ENCODE results near the gene HTT-AS. TPM values are rescaled to one million over a fixed set of nuclear protein-coding genes. Genes with fewer than 3 reads are reported as not detected.

The HTT-AS gene
- polyA plus RNA-seq, 1 of the 3 experiments (the other 2 are of a cell fraction), result not detected

- Histone ChIP-seq H3K79me2 (ENCODE audit: insufficient read depth) (peaks cover 21% of the 10 kb centered on the region; the same call in 1 of the 2 replicates), H3K4me1 (ENCODE audit: control insufficient read depth in 1 of 2, insufficient read depth in 2 of 2, low read depth in 1 of 2, low read length in 1 of 2) (peaks cover 3 to 24% of the 10 kb centered on the region in 2 experiments; a peak in 3 of 4 replicates), H3K27ac (ENCODE audit: low read depth in 2 of 2, low read length in 1 of 2) (peak overlapping the region in 1 of 2 experiments; percentile 55; a peak in 2 of 4 replicates), H3F3A (replicated peaks; ENCODE audit: insufficient read depth) (peaks cover 18% of the 10 kb centered on the region), H3K27me3 (ENCODE audit: insufficient read depth) (no peaks in the 10 kb centered on the region), H3K9ac (peak overlapping the region; percentile 3; the same call in 1 of the 2 replicates), H4K20me1 (ENCODE audit: insufficient read depth) (no peaks in the 10 kb centered on the region), H3K4me3 (ENCODE audit: low read depth in 2 of 2, low read length in 1 of 2) (no peak overlapping the region), H3K36me3 (replicated peaks in 1 of 2; ENCODE audit: control insufficient read depth in 1 of 2, insufficient read depth in 2 of 2, low read length in 1 of 2) (peaks cover 15 to 51% of the 10 kb centered on the region in 2 experiments), H2AFZ (ENCODE audit: low read depth) (no peak overlapping the region), H3K4me2 (peak overlapping the region; percentile 37), H3K9me2 (no peaks in the 10 kb centered on the region), H3K9me3 (no peaks in the 10 kb centered on the region)
- no peak for DNase-seq
- TF ChIP-seq RXRA (IDR thresholded peaks at IDR 0.05; ENCODE audit: borderline replicate concordance, low read depth) (no peak), RFX5 (IDR thresholded peaks at IDR 0.05; ENCODE audit: low read length) (no peak), MAX (IDR thresholded peaks at IDR 0.05; ENCODE audit: low read depth) (no peak), MEF2A (IDR thresholded peaks at IDR 0.05; ENCODE audit: borderline replicate concordance, low read depth) (no peak), JUND (IDR thresholded peaks at IDR 0.05) (no peak), SIN3A (IDR thresholded peaks at IDR 0.05; ENCODE audit: borderline replicate concordance, low read depth, low read length) (no peak)
- WGBS (ENCODE audit: low lambda C conversion rate), result 85% methylated on average over 5 of the region's 5 CpGs
- CTCF ChIA-PET, result interaction anchor here (0.6 to 3.6 kb wide), 43 partner anchors 9 to 634 kb away, joined by 3 to 34 read pairs (median 4); no protein-coding TSS in a partner anchor
- POLR2A ChIA-PET, result no interaction called here
Observed at GRCh38 chr4:3107271-3107670, 32.9 kb upstream of the HTT-AS start.

GRCh38 chr4:3106339-3107186 is 32.2 kb upstream of the HTT-AS start:
- Histone ChIP-seq H3F3A (replicated peaks; ENCODE audit: insufficient read depth) (peaks cover 11% of the 10 kb centered on the region), H3K4me2 (peak overlapping the region; percentile 37), H3K4me1 (ENCODE audit: control insufficient read depth in 1 of 2, insufficient read depth in 2 of 2, low read depth in 1 of 2, low read length in 1 of 2) (peaks cover 3 to 18% of the 10 kb centered on the region in 2 experiments; a peak in 3 of 4 replicates), H4K20me1 (ENCODE audit: insufficient read depth) (no peaks in the 10 kb centered on the region), H3K9me3 (no peaks in the 10 kb centered on the region), H3K4me3 (ENCODE audit: low read depth in 2 of 2, low read length in 1 of 2) (peak overlapping the region in 1 of 2 experiments; percentile 38; a peak in 1 of 4 replicates), H3K9me2 (no peaks in the 10 kb centered on the region), H3K79me2 (ENCODE audit: insufficient read depth) (peaks cover 13% of the 10 kb centered on the region; the same call in 1 of the 2 replicates), H3K27ac (ENCODE audit: low read depth in 2 of 2, low read length in 1 of 2) (peak overlapping the region in 1 of 2 experiments; percentile 55; a peak in 2 of 4 replicates), H3K27me3 (ENCODE audit: insufficient read depth) (no peaks in the 10 kb centered on the region), H3K9ac (peak overlapping the region; percentile 3; the same call in 1 of the 2 replicates), H3K36me3 (replicated peaks in 1 of 2; ENCODE audit: control insufficient read depth in 1 of 2, insufficient read depth in 2 of 2, low read length in 1 of 2) (peaks cover 15 to 51% of the 10 kb centered on the region in 2 experiments), H2AFZ (ENCODE audit: low read depth) (no peak overlapping the region)
- 10% methylated on average over 7 of the region's 7 CpGs for WGBS (ENCODE audit: low lambda C conversion rate)
- POLR2A ChIA-PET, result no interaction called here
- peak; percentile 88 for DNase-seq
- CTCF ChIA-PET, result interaction anchor here (0.6 to 3.6 kb wide), 46 partner anchors 9 to 635 kb away, joined by 3 to 34 read pairs (median 3); no protein-coding TSS in a partner anchor
- TF ChIP-seq TAF1 (IDR thresholded peaks at IDR 0.05; ENCODE audit: borderline replicate concordance, low read depth, low read length), result no peak
- 0 out of 2 replicates have a peak, but pooled peaks have one; percentile 36 for TF ChIP-seq MXI1 (IDR thresholded peaks at IDR 0.05; ENCODE audit: low read depth, low read length)
- no peak for TF ChIP-seq USF2 (IDR thresholded peaks at IDR 0.05; ENCODE audit: borderline replicate concordance, low read depth, low read length)
- TF ChIP-seq YY1 (IDR thresholded peaks at IDR 0.05; ENCODE audit: low read depth), result no peak
- no peak for TF ChIP-seq RXRA (IDR thresholded peaks at IDR 0.05; ENCODE audit: borderline replicate concordance, low read depth)
- TF ChIP-seq RCOR1 (IDR thresholded peaks at IDR 0.05; ENCODE audit: low read length), result no peak
- no peak for TF ChIP-seq GABPA (IDR thresholded peaks at IDR 0.05; ENCODE audit: low read depth)
- TF ChIP-seq NFIC (IDR thresholded peaks at IDR 0.05; ENCODE audit: borderline replicate concordance), result no peak
- peak; percentile 71 for TF ChIP-seq FOSL2 (IDR thresholded peaks at IDR 0.05; ENCODE audit: borderline replicate concordance, low read depth)
- TF ChIP-seq REST (IDR thresholded peaks at IDR 0.05; ENCODE audit: low read depth, low read length), result no peak
- no peak for TF ChIP-seq MEF2A (IDR thresholded peaks at IDR 0.05; ENCODE audit: borderline replicate concordance, low read depth)
- no peak for TF ChIP-seq RFX5 (IDR thresholded peaks at IDR 0.05; ENCODE audit: low read length)
- TF ChIP-seq CTCF (IDR thresholded peaks at IDR 0.05), result peak; percentile 99
- TF ChIP-seq FOXM1 (IDR thresholded peaks at IDR 0.05; ENCODE audit: low read depth), result no peak
- TF ChIP-seq TEAD4 (IDR thresholded peaks at IDR 0.05; ENCODE audit: borderline replicate concordance, insufficient read depth), result no peak
- peak; percentile 89 for TF ChIP-seq RAD21 (IDR thresholded peaks at IDR 0.05; ENCODE audit: low read length)
